GM12874 (cell line): ENCODE data around the gene TMEM145.

Source experiments
- CTCF ChIP-seq: IDR thresholded peaks from 2 replicates; pipeline ENCODE4 v1.5.1; 2011; ENCODE audit warnings: low read depth, mild to moderate bottlenecking, control low read depth, low read length, moderate library complexity; ENCODE audit not compliant: insufficient read depth

Gene TMEM145

DNA sequence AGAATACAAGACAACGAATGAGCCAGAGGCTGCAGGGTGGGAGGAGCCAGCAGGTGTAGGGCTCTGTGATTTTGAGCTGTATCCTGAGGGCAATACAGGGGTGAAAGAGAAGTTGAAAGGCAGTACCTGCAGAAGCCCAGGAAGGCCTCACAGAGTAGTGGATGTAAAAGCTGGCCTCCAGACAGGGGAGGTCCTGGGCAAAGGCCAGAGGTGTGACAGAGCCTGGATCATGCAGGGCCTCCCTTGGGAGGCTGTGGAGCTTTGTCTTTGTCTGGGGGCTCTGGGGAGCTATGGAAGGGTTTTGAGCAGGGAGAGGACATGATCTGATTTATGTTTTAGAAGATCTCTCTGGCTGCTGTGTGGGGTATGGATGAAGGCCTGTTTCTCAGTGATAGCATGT lies 15.0 kb downstream of the TMEM145 start:
- TF ChIP-seq CTCF: no peak

GRCh38 chr19:42328854-42329253 lies 15.7 kb downstream of the TMEM145 start:
- no peak for TF ChIP-seq CTCF

DNA sequence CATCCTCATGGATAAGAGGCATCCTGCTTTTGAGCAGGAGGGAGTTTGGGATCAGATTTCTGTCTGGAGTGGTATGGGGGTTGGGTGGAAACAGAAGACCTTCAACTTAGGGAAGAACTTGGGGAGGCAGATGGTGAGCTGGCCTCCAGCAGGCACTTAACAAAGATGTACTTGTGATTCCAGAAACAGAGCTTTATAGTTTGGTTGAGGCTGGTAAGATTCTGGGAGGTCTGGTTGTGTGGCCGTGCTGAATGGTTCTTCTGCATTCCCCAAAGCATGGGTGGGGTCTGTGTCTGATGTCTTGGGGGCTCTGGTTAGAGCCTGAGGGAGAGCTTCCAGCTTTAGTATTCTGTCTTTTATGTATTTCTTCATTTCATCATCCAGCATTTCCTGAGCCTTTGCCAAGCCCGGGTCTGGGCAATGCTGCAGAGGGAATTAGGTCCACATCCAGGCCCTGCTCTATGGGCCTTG lies 17.2 kb downstream of the TMEM145 start:
- no peak for TF ChIP-seq CTCF

DNA sequence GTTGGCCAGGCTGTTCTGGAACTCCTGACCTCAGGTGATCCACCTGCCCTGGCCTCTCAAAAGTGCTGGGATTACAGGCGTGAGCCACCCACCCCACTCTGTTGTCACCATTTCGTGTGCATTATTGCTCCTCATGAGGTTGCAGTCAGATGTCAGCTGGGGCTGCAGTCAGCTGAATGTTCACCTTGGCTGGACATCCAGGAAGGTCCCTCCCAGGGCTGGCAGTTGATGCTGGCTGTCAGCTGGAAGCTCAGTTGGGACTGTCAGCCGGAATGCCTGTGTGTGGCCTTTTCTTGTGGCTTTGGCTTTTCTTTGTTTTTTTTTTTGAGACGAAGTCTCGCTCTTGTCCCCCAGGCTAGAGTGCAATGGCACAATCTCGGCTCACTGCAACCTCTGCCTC lies 18.9 kb downstream of the TMEM145 start:
- no peak for TF ChIP-seq CTCF

GRCh38 chr19:42333018-42333417 lies 19.9 kb downstream of the TMEM145 start:
- TF ChIP-seq CTCF: no peak

- no peak for TF ChIP-seq CTCF
These were observed 21.0 kb downstream of the TMEM145 start for GRCh38 chr19:42333975-42334696.

DNA sequence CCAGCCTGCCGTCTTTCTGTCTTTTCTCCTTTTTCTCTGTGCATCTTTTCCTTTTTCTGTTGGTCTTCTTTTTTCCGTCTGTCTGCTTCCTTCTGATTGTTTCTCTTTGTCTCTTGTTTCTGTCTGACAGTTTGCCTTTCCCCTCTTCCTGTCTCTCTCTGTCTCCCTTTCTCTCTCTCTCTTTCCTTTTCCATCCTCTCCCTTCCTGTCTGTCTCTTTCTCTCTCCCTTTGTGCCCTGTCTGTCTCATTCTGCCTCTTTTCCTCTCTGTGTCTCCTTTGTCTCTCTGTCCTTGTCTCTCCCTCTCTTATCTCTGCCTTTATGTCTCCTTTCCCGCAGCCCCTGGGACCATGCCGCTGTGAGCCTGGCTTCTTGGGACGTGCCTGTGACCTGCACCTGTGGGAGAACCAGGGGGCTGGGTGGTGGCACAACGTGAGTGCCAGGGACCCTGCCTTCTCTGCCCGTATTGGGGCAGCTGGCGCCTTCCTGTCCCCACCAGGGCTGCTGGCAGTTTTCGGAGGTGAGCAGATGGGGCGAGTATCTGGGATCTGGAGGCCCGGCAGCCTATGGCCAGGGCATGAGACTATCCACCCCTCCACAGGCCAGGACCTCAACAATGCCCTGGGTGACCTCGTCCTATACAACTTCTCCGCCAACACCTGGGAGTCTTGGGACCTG lies 21.7 kb downstream of the TMEM145 start:
- TF ChIP-seq CTCF: no peak
